GM18861 (cell line): Measurements from ENCODE around the gene ZBTB46.
"Not testable (repeated sequence)": the region's sequence is repeated elsewhere in the genome, so short reads cannot be mapped to it uniquely, and the experiment has no call there.

Experiments used
- ATAC-seq: cut with Tn5 transposase; IDR thresholded peaks from one replicate; pipeline ENCODE4 v1.9.1; 2021; ENCODE audit not compliant: unreplicated experiment

The ZBTB46 gene

DNA sequence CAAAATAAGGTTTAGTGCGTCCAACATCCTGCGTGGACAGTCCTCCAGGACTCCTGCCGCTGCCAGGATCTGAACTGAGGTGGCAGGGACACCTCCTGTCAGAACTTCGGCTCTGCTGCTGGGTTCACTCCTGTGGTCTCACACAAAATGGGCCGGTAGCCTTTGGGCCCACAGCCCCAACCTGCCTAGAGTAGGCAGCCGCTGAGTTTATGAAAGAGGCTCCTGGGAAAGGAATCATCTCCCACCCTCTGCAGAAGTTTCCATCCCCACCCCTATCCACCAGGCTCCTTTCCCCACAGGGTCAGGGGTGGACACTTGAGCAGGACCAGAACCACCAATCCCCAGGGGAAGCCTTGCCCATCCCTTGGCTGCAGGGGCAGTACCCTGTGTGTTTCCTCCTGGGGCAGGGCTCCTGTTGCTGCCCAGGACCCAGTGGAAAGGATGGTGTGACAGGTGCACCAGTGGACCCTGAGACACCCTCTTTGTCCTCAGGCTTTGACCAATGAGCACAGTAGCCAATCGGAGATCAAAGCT, 28.2 kb upstream of the ZBTB46 start:
- ATAC-seq: no peak

DNA sequence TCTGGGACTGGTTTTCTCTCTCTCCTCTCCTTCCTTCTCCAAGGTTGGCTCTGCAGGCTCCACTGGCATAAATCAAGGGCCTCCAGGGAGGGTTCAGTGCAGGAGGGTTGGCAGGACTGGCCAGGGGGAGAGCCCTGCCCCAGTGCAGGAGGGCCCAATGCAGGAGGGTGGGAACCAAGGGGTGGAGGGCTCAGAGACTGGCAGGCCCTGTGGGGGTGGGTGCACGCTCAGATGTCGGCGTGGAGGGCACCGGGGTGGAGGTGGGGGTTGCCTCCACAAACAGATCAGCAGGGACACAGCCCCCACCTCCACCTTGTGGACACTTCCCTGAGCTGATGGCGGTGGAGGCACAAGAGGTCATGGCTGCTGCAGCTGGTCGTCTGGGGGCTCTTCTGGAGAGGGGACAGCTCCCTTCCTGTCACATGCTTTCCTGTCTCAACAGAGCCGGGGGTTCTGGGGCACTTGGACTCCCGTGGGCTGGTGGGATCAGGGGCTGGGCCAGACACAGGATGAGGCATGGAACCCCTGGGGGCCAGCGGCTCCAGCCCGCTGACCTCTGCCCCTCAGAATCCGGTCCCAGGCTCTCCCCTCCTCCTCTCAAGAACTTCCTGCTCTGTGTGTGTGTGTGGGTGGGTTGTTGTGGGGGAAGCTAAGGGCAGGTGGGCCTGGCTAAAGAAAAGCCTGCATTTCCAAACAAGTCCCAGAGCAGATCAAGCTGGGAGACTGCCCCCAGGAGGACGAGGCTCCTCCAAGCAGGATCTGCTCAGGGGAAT, 27.5 kb upstream of the ZBTB46 start:
- no peak for ATAC-seq

DNA sequence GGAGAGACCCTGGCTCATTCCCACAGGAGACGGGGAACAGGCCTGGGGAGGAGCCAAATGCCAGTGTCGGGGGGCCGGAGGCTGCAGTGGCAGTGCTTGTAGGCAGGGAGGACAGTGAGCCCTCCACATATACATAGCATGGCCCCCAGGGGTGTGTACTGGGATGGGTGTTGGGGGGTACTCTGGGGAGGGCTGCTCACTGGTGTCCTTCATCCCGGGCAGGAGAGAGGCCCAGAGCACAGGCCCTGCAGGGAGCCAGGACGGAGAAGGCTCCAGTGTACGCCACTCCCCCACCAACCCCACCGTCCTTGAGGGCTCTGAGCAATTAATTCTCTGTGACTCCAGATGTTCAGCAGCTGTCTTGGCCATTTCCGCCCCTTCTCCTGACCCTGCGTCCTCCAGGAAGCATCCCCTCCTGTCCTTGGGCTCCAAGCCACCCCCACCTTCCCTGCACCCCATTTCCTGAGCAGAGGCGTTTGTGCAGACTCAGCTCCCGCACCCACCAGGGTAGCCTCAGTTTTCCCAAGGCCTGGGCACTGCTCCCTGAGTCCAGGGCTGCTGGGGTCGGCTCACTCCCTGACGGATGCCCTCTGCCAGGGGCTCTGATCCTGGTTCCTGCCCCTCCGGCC, 26.8 kb upstream of the ZBTB46 start:
- ATAC-seq: no peak

DNA sequence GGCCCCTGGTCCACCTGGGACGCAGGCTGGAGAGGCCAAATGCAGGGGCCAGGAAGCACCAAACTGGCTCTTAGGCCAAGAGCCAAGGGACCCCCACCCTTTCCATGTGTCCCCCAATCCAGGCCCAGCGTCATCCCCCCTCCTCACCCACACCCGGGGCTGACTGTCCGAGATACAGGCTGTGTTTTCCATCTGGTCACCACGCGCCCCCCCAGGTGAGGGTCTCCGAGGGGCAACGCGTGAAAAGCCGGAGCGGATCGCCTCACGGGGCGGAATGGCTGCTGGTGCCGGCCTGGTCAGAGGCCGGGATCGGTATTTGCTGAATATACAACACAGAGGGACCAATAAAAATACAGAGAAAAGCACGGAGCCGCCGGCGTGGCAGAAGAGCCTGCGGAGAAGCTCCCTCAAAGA, 25.0 kb upstream of the ZBTB46 start:
- ATAC-seq: no peak

DNA sequence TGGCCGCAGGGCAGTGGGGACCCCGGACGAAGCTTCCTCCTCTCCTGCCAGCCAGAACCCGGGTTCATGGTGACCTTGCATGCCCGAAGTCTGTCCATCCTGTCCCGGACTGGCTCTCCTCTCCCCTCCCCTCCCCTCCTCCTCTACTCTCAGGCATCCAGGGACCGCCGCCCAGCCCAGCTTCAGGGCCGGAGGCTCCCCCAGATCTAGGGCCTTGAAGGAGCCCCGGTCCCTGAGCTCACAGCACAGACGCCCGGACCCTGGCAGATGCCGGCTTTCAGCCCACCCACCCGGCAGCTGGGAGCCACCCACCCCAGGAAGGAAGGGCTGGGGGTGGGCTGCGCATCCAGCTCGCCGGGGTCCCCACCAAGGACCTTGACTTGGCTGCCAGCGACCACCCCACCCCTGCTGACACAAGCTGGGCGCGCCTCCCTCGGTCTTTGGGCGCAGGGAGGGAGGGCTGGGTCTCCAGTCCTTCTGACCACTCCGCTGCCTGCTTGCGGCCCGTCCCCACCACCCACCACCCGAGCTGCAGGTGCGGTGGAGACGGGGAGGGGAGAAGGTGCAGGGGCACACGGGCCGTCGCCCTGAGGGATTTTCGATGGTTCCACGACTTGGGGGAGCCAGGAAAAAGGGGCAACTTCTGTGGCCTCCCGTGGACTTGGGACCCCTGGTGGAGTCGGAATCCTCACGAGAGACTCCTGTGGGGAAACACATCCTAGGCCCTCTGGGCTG, 24.5 kb upstream of the ZBTB46 start:
- no peak for ATAC-seq

DNA sequence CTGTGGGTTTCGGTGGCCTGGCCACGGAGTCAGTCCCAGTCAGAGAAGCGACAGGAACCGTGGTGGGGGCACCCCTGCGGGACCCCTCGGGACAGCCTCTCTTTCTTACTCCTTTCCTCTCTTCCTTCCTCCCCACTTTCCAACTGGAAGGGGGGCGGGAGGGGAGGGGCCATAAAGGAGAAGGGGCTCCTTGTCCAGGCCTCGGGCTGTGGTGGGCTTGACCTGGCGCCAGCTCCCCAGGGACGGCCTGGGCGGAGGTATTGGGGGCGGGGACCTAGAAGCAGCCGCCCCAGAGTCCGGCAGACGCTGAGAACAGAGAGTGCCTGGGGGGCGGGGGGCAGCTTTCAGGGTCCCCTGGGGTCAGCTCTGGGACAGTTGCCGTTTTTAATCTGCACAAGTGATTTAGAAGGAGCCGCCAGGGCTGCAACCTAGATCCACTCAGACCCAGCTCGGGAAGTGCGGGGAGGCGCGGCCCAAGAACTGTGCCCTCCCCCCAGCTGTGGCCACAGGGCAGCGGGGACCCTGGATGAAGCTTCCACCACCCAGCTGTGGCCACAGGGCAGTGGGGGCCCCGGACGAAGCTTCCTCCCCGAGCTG, 23.8 kb upstream of the ZBTB46 start:
- ATAC-seq: no peak

- ATAC-seq: no peak
Measured at GRCh38 chr20:63854069-63854765, 23.2 kb upstream of the ZBTB46 start.

GRCh38 chr20:63853733-63854068, 22.6 kb upstream of the ZBTB46 start:
- ATAC-seq: not testable (repeated sequence)

- ATAC-seq: not testable (repeated sequence)
Measured at GRCh38 chr20:63851548-63851943, 20.5 kb upstream of the ZBTB46 start.

DNA sequence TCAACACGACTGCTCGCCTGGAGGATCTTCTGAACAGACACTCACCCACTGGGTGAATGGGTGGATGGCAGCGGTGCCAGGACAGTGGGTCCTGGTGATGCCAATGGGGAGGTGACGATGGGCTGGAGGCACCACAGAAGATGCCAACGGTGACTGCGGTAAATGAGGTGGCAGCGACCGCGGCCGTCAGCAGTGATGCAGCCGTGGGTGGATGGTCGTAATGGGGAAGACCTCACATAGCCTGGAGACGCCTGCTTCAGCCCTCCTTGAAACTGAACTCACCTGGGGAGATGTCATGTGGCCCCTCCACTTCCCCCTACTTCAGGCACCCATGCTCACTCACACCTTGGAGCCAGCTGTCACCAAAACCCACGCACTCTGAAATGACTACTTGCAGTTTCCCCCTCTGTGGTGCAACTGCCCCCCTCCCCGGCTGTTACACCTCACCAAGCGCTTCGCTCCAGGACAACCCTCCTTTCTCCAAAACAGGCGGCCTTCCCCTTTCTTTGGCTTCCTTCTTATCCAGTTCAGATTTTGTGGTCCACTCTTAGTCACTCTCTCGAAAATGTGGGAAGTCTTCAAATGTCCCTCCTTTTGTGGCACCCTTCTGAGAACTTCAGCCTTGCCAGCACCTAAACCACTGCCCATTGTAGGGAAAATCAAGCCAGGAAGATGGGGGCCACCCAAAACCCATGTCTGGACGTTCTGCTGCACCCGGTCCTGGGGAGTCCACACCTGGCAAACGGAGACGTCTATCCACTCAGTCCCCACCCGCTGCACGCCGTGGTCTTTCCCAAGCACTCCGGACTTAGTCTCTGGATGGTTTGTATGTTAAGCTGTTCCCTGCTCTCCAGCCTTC, 19.9 kb upstream of the ZBTB46 start:
- ATAC-seq: peak; percentile 73

- no peak for ATAC-seq
Measured at GRCh38 chr20:63848003-63848911, 17.2 kb upstream of the ZBTB46 start.

GRCh38 chr20:63847237-63848002, 16.4 kb upstream of the ZBTB46 start:
- ATAC-seq: no peak

GRCh38 chr20:63846888-63847236, 15.8 kb upstream of the ZBTB46 start:
- no peak for ATAC-seq

DNA sequence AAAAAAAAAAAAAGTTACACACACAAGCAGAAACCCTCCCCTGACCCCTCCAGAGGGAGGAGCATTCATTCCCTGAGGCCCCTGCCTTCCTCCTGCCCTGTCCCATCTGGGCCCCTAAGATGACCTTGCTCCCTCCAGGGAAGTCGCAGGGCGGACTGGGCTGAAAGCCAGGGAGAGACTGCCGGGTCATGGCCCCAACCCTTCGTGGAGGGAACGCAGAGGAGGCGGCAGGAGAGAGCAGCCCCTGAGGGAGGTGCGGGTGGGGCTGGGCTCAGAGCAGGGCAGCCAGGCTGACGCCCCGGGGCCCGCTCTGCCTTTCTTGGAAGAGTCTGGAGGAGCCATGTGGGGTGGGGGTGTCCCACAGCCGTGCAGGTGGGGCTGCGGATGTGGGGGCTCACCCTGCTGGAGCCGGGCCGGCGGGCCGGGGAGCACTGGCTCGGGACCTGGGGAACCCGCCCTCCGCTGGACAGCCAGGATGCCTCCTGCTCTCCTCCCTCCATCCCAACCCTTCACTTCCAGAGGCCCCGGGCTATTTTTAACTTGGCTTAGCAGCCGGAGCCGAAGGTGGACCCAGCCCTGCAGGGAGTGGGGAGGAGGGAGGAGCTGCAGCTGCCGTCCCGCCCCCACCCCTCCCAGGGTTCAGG, 15.2 kb upstream of the ZBTB46 start:
- ATAC-seq: no peak

GRCh38 chr20:63844511-63844991, 13.5 kb upstream of the ZBTB46 start:
- no peak for ATAC-seq

DNA sequence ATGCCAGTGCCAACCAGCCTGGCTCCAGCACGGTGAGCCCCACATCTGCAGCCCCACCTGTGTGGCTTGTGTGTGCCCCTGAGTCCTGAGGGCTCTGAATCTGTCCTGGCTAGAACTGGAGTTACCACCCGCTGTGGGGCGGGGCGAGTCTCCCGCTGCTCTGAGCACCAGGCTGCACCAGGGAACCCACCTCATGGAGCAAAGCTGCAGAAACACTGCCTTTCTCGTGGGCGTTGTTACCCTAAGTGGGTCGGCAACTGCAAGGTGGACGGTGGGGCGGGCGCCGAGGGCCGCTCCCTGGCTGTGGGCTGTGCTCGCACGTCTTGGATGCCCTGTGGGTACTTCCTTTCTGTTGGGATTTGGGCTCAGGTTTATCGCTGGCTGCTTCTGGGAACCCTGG, 12.7 kb upstream of the ZBTB46 start:
- ATAC-seq: no peak

- ATAC-seq: no peak
Measured at GRCh38 chr20:63843222-63843621, 12.2 kb upstream of the ZBTB46 start.

DNA sequence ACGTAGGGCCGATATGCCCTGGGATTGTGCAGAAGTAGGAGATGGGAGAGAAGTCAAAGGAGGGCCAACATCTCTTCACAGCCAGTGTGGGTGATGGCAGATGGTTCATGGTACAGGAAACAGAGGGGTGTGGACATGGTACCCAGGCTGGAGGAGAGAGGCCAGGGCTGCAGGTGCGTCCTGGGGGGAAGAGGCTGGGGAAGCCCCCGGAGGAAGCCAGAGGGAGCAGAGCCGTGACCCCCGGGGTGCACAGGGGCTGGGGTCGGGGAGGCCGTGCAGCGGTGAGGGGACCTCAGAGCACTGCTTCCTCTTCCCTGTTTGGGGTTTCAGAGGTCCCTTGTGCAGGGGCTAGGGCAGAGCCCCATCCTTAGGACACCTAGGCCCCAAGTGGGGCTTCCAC, 11.2 kb upstream of the ZBTB46 start:
- ATAC-seq: no peak
